22Rv1 (cell line): ENCODE results near the gene ATP11A.

Source experiments
- ZFX ChIP-seq: fragments of 450-650 bp; IDR thresholded peaks from 2 replicates; pipeline ENCODE4 v1.6.1; 2017; ENCODE audit warnings: antibody characterized with exemption, borderline replicate concordance
- TF ChIP-seq, protein P1 (sequence below): fragments of 450-650 bp; IDR thresholded peaks from 2 replicates; pipeline ENCODE4 v1.5.1; 2017; ENCODE audit warnings: mild to moderate bottlenecking

DNA sequence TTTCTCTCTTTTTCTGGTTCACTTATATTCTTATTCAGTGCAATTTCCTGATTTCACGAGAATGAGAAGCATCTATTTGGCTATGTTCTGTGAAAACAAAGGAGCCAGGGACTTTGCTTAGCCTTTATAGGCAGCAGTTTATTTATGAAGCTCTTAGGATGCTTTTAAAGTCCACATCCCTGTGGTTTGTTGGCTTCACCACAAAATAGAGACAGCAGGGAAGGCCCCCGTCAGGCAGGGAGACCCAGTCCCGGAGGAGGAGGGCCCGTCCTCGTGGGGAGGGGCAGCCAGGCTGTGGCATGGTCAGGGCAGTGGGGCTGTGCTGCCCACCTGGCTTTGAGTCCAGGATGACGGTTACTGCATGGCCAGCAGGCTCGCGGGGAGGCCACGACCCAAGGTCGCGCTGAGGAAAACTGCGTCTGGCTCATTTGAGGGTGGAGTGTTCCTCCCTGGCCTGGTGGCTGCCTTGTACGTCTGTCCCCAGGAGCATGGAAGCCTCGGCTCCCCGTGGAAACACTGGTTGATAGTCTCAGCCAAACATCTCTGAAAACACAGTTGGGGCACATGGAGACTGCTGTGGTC, 92.7 kb downstream of the ATP11A start:
- TF ChIP-seq, protein P1, sequence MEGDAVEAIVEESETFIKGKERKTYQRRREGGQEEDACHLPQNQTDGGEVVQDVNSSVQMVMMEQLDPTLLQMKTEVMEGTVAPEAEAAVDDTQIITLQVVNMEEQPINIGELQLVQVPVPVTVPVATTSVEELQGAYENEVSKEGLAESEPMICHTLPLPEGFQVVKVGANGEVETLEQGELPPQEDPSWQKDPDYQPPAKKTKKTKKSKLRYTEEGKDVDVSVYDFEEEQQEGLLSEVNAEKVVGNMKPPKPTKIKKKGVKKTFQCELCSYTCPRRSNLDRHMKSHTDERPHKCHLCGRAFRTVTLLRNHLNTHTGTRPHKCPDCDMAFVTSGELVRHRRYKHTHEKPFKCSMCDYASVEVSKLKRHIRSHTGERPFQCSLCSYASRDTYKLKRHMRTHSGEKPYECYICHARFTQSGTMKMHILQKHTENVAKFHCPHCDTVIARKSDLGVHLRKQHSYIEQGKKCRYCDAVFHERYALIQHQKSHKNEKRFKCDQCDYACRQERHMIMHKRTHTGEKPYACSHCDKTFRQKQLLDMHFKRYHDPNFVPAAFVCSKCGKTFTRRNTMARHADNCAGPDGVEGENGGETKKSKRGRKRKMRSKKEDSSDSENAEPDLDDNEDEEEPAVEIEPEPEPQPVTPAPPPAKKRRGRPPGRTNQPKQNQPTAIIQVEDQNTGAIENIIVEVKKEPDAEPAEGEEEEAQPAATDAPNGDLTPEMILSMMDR = no peak
- TF ChIP-seq ZFX = no peak
